GM21576 (cell line): ENCODE results near the gene ECSCR.
"Not testable (repeated sequence)": the region's sequence is repeated elsewhere in the genome, so short reads cannot be mapped to it uniquely, and the experiment has no call there.

Experiments
- ATAC-seq: cut with Tn5 transposase; IDR thresholded peaks from one replicate; pipeline ENCODE4 v1.9.1; 2021; ENCODE audit warnings: mild to moderate bottlenecking, moderate library complexity; ENCODE audit not compliant: unreplicated experiment

The ECSCR gene

DNA sequence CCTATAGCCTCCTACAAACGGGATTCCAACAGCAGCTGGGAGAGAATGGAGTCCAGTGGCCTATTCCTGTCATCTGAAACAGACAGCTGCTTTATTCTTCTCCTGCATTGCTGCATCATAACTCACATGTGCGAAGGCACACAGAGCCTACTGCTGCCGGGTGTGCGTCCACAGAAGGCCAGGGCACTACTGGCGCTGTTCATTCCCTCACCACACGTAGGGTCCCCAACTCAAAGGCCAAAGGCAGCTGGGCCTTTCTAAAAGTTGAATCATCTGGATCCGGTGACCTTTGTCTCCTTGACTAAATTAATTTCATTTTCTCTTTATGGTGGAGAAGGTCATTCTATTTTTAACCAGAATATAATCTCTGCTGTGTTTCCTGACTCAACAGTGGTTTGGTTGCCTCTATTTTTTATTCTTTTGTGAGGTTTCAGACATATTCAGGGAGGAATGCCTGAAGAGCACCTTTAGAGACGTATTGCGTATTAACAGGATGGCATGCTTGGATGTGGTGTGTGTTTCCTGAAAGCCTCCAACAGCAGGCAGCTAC lies 47.9 kb downstream of the ECSCR start:
- no peak for ATAC-seq

DNA sequence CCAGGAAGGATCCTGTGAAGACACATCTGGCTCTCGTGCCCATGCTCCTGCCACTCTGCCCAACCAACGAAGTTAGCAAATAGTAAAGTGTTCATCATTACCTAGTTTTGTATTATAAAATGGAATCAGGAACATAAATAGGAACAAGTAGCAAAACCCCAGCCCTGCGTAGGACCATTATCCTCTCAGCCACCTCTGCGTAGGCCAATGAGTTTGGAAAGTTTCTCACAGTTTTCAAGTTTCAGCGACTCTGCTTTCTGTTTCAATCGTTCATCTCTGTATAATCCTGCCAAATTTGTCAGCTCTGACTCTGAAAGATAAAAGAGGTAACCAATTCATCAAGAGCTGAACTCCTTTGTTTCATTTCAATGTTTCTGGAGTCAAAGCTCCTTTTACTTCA lies 48.6 kb downstream of the ECSCR start:
- no peak for ATAC-seq

GRCh38 chr5:139413153-139413552 lies 49.4 kb downstream of the ECSCR start:
- no peak for ATAC-seq

DNA sequence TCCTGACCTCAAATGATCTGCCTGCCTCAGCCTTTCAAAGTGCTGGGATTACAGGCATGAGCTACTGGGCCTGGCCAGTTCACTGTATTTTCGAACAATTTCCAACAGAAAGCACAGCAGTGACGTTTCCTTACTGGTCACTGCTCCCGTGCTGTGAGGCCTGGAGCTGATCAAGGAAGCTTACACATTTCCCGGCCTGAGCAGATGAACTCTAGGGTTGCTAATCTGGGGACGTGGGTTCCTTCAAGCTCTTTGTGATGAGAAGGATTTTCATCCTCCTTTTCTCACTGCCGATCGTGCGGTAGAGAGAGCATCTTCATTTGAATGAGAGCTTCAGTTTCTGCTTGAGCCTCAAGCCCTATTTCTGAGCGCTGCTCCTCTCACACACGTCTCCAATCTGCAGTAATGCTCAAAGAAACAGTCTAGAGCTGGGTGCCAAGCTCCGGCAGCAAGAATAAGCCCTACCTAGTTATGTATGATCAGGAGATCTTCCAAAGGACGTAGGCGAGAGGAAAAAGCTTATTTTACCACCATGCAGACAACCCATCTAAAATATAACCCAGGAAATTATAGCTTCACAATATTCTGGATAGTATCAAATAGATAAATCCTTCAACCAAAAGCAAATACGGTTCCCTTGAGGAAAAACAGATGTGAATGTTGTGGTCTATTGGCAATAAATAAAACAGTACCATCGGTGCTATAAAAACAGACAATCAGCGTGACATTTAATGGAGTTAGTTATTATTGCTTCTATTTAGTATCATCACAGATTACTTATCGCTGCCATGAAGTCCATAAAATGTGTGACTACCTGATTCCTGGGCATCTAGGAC lies 51.3 kb downstream of the ECSCR start:
- ATAC-seq: no peak

DNA sequence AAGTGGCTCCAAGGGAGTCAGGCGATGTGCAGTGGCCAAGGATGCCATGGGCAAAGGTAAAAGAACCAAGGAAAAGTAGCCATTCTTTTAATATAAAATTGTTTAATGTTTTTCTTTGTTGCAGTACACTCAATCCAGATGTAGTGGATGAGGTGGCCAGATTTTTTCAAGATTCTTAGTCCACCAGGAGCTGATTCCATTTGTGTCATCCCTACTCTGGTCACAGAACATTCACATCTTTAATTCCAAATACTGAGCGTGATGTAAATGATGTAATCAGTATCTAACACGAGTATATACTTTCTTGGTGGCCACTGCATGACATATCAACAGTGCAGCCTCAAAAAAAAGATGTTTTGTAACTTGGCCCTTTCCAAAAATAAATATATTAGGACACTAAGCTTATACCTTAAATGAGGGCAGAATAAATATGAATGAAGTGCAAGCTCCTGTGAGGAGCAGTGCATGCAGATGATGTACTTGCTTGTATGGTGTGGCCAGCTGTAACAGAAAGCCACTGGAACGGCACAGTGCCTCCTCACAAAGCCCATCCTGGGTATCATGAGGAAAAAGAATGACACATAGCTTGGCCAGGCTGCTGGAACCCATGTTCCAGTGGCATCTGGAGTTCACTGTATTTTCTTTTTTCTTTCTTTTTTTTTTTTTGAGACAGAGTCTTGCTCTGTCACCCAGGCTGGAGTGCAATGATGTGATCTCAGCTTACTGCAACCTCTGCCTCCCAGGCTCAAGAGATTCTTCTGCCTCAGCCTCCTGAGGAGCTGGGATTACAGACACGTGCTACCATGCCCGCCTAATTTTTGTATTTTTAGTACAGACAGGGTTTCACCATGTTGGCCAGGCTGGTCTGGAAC lies 52.2 kb downstream of the ECSCR start:
- no peak for ATAC-seq

DNA sequence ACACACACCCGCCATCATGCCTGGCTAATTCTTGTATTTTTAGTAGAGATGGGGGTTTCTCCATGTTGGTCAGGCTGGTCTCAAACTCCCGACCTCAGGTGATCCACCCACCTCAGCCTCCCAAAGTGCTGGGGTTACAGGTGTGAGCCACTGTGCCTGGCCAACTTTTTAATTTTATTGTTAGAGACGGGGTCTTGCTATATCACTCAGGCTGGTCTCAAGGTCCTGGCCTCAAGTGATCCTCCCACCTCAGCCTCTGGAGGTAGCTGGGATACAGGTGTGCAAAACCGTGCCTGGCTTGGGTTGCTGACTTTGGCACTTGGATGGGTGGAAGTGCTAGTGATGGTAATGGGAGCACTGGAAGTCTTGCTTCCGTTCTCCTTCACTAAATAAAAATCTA lies 53.4 kb downstream of the ECSCR start:
- ATAC-seq: not testable (repeated sequence)

GRCh38 chr5:139408191-139408590 lies 54.4 kb downstream of the ECSCR start:
- ATAC-seq: no peak

DNA sequence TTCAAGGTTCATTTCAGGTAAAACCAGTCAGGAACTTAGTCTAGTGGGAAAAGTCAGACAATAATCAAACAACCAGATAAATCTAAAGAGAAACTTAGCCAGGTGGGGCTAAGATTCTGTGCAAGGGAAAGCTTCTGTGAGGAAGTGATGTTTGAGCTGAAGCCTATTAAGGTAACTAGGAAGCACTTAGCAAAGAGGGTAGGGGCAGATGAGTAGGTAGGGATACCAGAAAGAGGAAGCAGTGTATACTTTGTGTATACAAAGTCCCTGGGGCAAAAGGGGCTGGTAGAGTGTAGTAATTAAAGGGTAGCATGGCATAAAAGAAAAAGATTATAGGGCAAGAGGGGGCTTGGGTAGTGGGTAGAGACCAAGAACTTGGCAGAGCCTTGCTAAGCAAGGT lies 55.0 kb downstream of the ECSCR start:
- no peak for ATAC-seq

DNA sequence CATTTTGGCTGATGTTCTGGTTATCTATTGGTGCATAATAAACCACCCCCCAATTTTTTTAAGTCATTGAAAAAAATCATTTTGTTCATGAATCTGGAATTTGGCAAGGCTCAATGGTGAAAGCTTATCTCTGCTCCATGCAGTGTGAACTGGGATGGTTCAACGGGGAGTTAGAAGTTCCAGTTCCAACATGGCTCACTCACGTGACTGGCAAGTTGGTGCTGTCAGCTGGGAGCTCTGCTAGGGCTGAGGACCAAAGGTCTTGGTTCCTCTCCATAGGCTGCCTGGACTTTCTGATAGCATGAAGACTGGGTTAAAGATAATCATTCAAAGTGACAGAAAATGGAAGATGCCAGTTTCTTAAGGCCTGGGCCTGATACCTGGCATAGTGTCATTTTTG lies 55.6 kb downstream of the ECSCR start:
- ATAC-seq: no peak

- no peak for ATAC-seq
These were observed 58.1 kb downstream of the ECSCR start for GRCh38 chr5:139404484-139404840.

DNA sequence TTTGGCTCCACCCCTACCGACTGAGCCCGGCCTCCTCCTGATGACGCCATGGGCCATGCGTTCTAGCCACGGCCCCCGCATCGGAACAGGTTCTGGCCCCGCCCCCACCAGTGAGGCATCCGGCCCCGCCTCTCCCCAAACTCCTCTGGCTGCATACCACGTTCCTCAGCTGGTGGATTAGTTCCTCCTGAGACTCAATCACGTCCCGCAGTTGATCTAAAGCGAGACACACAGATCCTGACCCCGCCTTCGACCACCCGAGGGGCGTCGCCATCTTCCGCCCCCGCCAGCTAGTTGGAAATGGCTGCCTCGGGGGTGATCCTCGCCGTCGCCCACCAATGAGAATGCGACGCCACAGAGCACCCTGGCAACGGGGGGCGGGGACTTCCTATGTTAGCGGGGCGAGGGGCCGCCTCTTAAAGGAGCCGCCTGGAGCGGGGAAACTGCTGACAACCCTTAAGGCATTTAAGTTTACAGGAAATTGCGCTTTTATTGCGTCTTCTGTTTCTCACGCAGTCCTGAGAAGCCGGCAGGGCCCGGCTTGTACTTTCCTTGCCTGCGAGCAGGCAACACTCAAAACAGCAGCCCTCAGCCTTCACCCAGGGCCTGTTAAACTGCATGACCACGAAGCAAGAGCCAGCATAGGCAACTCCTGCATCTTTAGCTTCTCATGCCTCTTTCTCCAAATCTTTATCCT lies 58.6 kb downstream of the ECSCR start, which contains the start of gene SPATA24:
SPATA24 (minus strand) TSS at position 303 of the 697 bp plus-strand sequence; CDS start at position 274, 29 bp downstream.
- peak; percentile 72 for ATAC-seq

DNA sequence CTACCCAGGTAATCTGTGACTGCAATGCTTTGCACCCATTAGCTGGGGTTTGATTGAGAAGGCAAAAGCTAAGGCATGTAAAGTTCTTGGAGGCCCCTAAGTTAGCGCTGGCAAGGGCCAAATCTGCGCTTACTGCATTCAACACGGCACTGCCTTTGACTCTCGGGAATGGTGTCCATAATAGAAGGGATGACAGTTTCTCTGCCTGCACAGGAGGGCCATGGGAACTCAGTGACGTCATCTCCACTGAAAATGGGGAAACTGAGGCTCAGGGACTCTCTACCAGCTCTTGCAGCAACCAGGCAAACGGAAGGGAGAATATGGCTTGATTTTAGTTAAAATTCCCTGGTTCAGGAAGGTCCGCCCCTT lies 59.1 kb downstream of the ECSCR start:
- no peak for ATAC-seq

- no peak for ATAC-seq
These were observed 59.9 kb downstream of the ECSCR start for GRCh38 chr5:139402561-139403158.

DNA sequence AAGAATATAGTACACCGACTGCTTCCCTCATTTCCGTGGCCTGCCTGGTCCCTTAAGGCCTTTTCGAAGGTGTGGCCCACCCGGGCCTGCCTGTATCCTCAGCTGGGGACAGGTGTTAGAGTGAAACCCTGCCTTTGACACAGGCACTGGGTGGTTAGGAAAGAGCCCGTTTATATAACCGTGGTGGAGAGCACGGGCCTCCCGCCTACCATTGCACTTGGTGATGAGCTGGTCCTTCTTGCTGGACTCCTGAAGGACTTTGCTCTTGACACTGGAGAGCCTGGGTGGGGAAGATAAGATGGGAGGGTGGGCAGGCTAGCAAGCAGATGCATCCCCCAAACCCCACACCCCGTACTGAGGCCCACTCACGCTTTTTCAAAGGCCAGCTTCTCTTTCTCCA lies 61.0 kb downstream of the ECSCR start:
- ATAC-seq: no peak

- ATAC-seq: peak; percentile 28
These were observed 62.9 kb downstream of the ECSCR start for GRCh38 chr5:139399501-139400121.
